Nephron (organoid): ENCODE results near the gene ACSL5.

ENCODE experiments used
- H3K27ac Mint-ChIP-seq, 3 experiments: 2 replicates each; pipeline ENCODE4 v1.8.0; 2020; ENCODE audit warnings: mixed read lengths in 3 of 3, mild to moderate bottlenecking in 2 of 3, moderate library complexity in 1 of 3
- H3K27me3 Mint-ChIP-seq: 2 replicates; pipeline ENCODE4 v1.8.0; 2021; ENCODE audit warnings: low read depth, mild to moderate bottlenecking, moderate library complexity, mixed read lengths
- H3K36me3 Mint-ChIP-seq: 2 replicates; pipeline ENCODE4 v1.8.0; 2020; ENCODE audit warnings: low read depth, mixed read lengths
- H3K4me1 Mint-ChIP-seq: 2 replicates; pipeline ENCODE4 v1.8.0; 2020; ENCODE audit warnings: mixed read lengths
- H3K4me3 Mint-ChIP-seq, 3 experiments: 2 replicates each; pipeline ENCODE4 v1.8.0; 2020; ENCODE audit warnings: mild to moderate bottlenecking in 3 of 3, mixed read lengths in 3 of 3, moderate library complexity in 2 of 3
- H3K9me3 Mint-ChIP-seq: 2 replicates; pipeline ENCODE4 v1.8.0; 2020; ENCODE audit warnings: mixed read lengths
- TF ChIP-seq, protein P1 (sequence below), 3 experiments: fragments of 200-600 bp; sonication (generic); IDR thresholded peaks; one replicate each; pipeline ENCODE4 v1.5.0; 2021; ENCODE audit warnings: antibody characterized with exemption in 3 of 3; ENCODE audit not compliant: unreplicated experiment in 3 of 3

Gene ACSL5

DNA sequence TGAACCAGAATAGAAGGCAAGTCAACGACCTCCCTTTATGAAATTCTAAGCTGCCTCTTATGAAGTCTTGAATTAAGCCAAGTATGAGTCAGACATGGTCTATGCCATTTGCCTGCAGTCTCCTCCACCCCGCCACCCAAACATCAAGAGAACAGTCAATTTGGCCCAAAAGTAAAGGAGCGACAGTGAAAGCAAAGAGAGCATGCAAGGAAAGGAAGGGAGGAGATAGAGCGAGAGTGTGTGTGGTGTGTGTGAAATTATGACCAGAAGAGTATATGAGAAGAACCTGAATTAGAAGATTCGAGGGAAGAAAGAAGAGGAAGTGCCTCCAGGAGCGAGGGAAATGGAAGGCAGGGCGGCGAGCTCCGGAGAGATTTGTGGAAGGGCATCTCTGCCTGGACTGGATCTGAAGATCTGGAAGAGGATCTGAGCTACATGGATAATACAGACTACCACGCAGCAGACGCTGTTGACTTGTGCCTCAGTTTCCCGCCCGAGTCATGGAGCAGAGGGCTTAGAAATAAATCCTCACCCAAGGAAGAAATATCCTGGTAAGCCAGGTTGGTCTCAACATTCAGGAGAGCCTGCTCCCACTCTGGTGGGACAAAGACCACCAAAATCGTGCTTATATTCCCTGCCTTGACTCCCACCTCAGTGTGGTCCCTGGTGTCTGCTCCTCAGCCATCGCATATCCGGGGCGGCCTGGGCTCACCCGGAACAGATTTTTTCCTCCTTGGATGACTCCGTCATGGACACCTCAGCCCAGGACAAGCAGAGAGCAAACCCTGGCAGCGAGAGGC lies 72.3 kb downstream of the ACSL5 start:
- peak overlapping the region; percentile 74 to 91 (median 91) for H3K27ac Mint-ChIP-seq
- TF ChIP-seq, protein P1, sequence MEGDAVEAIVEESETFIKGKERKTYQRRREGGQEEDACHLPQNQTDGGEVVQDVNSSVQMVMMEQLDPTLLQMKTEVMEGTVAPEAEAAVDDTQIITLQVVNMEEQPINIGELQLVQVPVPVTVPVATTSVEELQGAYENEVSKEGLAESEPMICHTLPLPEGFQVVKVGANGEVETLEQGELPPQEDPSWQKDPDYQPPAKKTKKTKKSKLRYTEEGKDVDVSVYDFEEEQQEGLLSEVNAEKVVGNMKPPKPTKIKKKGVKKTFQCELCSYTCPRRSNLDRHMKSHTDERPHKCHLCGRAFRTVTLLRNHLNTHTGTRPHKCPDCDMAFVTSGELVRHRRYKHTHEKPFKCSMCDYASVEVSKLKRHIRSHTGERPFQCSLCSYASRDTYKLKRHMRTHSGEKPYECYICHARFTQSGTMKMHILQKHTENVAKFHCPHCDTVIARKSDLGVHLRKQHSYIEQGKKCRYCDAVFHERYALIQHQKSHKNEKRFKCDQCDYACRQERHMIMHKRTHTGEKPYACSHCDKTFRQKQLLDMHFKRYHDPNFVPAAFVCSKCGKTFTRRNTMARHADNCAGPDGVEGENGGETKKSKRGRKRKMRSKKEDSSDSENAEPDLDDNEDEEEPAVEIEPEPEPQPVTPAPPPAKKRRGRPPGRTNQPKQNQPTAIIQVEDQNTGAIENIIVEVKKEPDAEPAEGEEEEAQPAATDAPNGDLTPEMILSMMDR (IDR thresholded peaks at IDR 0.05; ENCODE audit: unreplicated experiment in 3 of 3): peak in 1 of 3 experiments; percentile 6
- peak overlapping the region; percentile 91 to 93 (median 93) for H3K4me3 Mint-ChIP-seq
- H3K27me3 Mint-ChIP-seq: no peaks in the 10 kb centered on the region
- H3K36me3 Mint-ChIP-seq: peaks cover 24% of the 10 kb centered on the region
- H3K4me1 Mint-ChIP-seq: peaks cover 13% of the 10 kb centered on the region
- H3K9me3 Mint-ChIP-seq: no peaks in the 10 kb centered on the region

DNA sequence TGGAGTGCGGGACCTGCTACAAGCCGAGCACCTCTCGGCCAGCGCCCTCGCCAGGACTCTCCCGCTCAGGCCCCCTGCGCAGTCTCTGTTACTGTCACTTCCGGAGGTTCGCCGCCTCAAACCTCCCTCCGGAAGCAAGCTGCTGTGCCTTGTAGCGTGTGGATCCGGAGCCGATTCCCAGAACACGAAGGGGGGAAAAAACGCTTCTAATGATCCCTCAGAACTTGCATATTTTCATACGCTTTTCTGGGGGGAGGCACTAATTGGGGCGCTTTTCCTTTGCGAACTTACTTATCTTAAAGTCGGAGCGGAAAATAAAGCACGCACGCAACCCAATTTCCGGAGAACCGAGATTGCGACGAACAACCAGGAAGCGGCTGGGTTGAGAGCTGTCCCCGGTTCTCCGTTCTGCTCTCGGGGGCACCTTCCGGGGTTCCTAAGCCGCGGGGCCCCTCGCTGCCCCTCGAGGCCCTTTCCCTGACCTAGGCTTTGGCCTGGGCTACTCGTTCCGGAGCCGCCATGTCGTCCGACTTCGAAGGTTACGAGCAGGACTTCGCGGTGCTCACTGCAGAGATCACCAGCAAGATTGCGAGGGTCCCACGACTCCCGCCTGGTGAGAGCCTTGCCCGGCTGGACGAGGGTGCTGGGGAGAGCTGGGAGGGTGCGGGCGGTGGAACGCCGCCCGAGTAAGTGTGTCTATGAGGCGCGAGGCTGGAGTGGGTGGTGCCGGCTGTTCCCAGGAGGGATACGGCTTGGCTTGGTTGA lies 73.1 kb downstream of the ACSL5 start, which contains the start of the genes VTI1A and ZDHHC6:
TSS of gene VTI1A (plus strand) at position 361 of the 765 bp plus-strand sequence. CDS start at position 520, 159 bp downstream.
TSS of gene ZDHHC6 (minus strand) at position 60 of the 765 bp plus-strand sequence. CDS start 1,478 bp downstream, outside the sequence.
- H3K4me1 Mint-ChIP-seq: peaks cover 13% of the 10 kb centered on the region
- no peaks in the 10 kb centered on the region for H3K27me3 Mint-ChIP-seq
- H3K36me3 Mint-ChIP-seq: peaks cover 19% of the 10 kb centered on the region
- TF ChIP-seq, protein P1 (IDR thresholded peaks at IDR 0.05; ENCODE audit: unreplicated experiment in 3 of 3): no peak
- H3K9me3 Mint-ChIP-seq: no peaks in the 10 kb centered on the region
- peak within 1 kb of the TSS; percentile 91 to 93 (median 93) for H3K4me3 Mint-ChIP-seq
- peak within 1 kb of the TSS; percentile 74 to 91 (median 91) for H3K27ac Mint-ChIP-seq

DNA sequence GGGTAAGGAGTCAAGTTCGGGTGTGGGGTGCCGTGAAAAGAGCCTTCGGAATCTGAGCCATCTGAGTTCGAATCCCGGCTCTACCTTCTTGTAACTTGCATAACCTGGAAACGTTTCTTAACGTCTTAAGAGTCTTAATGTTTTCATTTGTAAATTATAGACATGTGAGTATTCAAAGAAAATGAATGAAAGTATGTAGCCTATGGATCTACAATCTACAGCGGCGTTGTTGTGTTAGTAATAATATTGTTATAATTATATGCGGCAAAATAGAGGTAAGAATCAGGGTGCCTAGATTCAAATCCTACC lies 73.7 kb downstream of the ACSL5 start:
- peak overlapping the region; percentile 91 to 93 (median 93) for H3K4me3 Mint-ChIP-seq
- H3K36me3 Mint-ChIP-seq: peaks cover 17% of the 10 kb centered on the region
- no peaks in the 10 kb centered on the region for H3K27me3 Mint-ChIP-seq
- H3K9me3 Mint-ChIP-seq: no peaks in the 10 kb centered on the region
- peaks cover 13% of the 10 kb centered on the region for H3K4me1 Mint-ChIP-seq
- TF ChIP-seq, protein P1 (IDR thresholded peaks at IDR 0.05; ENCODE audit: unreplicated experiment in 3 of 3): no peak
- peak overlapping the region; percentile 74 to 91 (median 91) for H3K27ac Mint-ChIP-seq

DNA sequence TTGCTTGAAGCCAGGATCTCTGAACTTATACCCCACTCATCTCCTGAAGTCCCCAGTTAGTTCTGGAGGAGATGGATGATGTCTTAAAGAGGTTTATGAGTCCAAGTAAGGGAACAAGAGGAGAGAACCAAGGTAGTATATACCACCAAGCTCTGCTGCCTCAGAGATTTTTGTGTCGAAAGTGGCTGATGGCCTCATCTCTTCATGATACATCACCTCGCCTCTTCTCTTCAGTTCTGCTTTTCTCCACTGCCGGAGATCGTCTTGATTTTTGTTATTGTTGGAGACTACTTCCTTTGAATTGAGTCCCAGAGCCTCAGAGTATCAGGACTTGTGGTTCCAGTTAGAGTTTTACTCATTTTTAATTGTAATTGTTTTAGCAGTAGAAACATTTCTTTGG lies 75.0 kb downstream of the ACSL5 start:
- Mint-ChIP-seq H3K4me3 (peak overlapping the region; percentile 91 to 93 (median 93)), H3K36me3 (peaks cover 24% of the 10 kb centered on the region), H3K4me1 (peaks cover 13% of the 10 kb centered on the region), H3K9me3 (peaks cover 2% of the 10 kb centered on the region), H3K27me3 (no peaks in the 10 kb centered on the region), H3K27ac (peak overlapping the region; percentile 35 to 91 (median 46))
- TF ChIP-seq, protein P1 (IDR thresholded peaks at IDR 0.05; ENCODE audit: unreplicated experiment in 3 of 3): no peak

DNA sequence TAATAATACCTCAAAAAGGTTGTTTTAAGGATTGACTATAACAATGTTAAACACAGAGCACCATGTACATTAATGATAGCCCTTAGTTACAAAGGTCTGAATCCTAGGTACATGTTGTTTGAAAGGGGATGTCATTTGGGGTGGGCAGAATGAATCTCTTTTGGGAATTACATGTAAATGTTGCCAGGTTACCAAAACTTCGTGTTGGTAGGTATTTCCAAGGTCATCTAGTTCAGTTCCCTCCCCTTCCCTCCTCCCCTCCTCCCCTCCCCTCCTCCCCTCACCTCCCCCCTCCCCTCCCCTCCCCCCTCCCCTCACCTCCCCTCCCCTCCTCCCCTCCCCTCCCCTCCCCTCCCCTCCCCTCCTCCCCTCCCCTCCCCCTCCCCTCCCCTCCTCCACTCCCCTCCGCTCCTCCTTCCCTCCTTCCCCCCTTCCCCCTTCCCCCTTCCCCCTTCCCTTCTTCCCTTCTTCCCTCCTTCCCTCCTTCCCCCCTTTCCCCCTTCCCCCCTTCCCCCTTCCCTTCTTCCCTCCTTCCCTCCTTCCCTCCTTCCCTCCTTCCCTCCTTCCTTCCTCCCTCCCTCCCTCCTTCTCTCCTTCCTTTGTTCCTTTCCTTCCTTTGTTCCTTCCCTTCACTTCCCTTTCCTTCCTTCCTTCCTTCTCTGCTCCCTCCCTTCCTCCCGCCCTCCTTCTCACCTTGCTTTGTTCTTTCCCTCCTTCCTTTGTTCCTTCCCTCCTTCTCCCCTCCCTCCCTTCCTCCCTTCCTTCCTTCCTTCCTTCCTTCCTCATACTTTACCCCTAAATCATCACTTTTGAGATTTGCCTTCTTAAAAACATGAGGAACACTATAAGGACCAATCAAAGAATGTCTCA lies 81.2 kb downstream of the ACSL5 start:
- no peaks in the 10 kb centered on the region for H3K4me1 Mint-ChIP-seq
- no peak overlapping the region for H3K4me3 Mint-ChIP-seq
- TF ChIP-seq, protein P1 (IDR thresholded peaks at IDR 0.05; ENCODE audit: unreplicated experiment in 3 of 3): no peak
- H3K36me3 Mint-ChIP-seq: peaks cover 26% of the 10 kb centered on the region
- peak overlapping the region in 1 of 3 experiments; percentile 62 for H3K27ac Mint-ChIP-seq
- H3K27me3 Mint-ChIP-seq: no peaks in the 10 kb centered on the region
- H3K9me3 Mint-ChIP-seq: peaks cover 5% of the 10 kb centered on the region
